Thyroid gland (tissue), 4 donors: ENCODE measurements around the gene PLPPR1. TPM values are rescaled to one million over a fixed set of nuclear protein-coding genes. Genes with fewer than 3 reads are reported as not detected.

Experiments
- DNase-seq, 2 donors: peaks; one replicate each; pipeline ENCODE4 v3.0.0-alpha.2; 2019
- H3K27ac ChIP-seq, 3 donors: fragments of 200-600 bp; sonication (generic); 1 replicate in 2 of 3; 2 replicates in 1 of 3; pipeline ENCODE4 v1.5.1; 2016 to 2019; ENCODE audit warnings: mild to moderate bottlenecking in 1 of 3, moderate library complexity in 1 of 3
- H3K27me3 ChIP-seq: fragments of 200-600 bp; sonication (generic); one replicate; pipeline ENCODE4 v1.5.1; 2019
- H3K36me3 ChIP-seq, 2 donors: fragments of 200-600 bp; sonication (generic); one replicate each; pipeline ENCODE4 v1.5.1; 2016 to 2019
- H3K4me1 ChIP-seq, 2 donors: fragments of 200-600 bp; sonication (generic); one replicate each; pipeline ENCODE4 v1.5.1; 2017 to 2019
- H3K4me3 ChIP-seq, 3 donors: fragments of 200-600 bp; sonication (generic); replicated peaks in 1 of 3; 1 replicate in 2 of 3; 2 replicates in 1 of 3; pipeline ENCODE4 v1.5.1; 2016; ENCODE audit warnings: mild to moderate bottlenecking in 1 of 3
- H3K9me3 ChIP-seq: fragments of 200-600 bp; sonication (generic); one replicate; pipeline ENCODE4 v1.5.1; 2017
- CTCF ChIP-seq, 6 experiments: fragments of 200-600 bp in 3 of 6; fragments of 450-650 bp in 3 of 6; sonication (generic) in 3 of 6; IDR thresholded peaks; one replicate each; pipeline ENCODE4 v1.5.1; 2016 to 2019; ENCODE audit warnings: antibody characterized with exemption in 6 of 6, mild to moderate bottlenecking in 2 of 6, inconsistent platforms in 1 of 6, moderate library complexity in 1 of 6
- POLR2A ChIP-seq, 2 donors: fragments of 450-650 bp; IDR thresholded peaks; one replicate each; pipeline ENCODE4 v1.6.1; 2017; ENCODE audit warnings: antibody characterized with exemption in 2 of 2, mild to moderate bottlenecking in 2 of 2, moderate library complexity in 1 of 2
- WGBS, 2 donors: methylation state at CpG; one replicate each; pipeline ENCODE4 v1.1.5; 2017; 5-methylcytosine and 5-hydroxymethylcytosine counted together
- intact Hi-C: fragments of 100-400 bp; cut with DNase I; formaldehyde crosslinking; loops from one replicate; pipeline ENCODE4 v1.15.1; 2023
- total RNA-seq, 4 donors: library from RNA; depleted of rRNA; stranded (reverse); fragments of >200 nt; gene quantifications; one replicate each; pipeline ENCODE4 v1.2.3, GENCODE V29; 2016

Gene PLPPR1
- total RNA-seq, 4 donors from 2014 or later = 0.22 to 0.24 TPM; not detected in 2

GRCh38 chr9:101264727-101265126 lies 236.2 kb downstream of the PLPPR1 start:
- TF ChIP-seq POLR2A (IDR thresholded peaks at IDR 0.05) (no peak), CTCF (IDR thresholded peaks at IDR 0.05) (no peak)
- Histone ChIP-seq H3K9me3 (no peaks in the 10 kb centered on the region), H3K4me1 (no peaks in the 10 kb centered on the region), H3K36me3 (no peaks in the 10 kb centered on the region), H3K27ac (no peak overlapping the region), H3K27me3 (no peaks in the 10 kb centered on the region), H3K4me3 (no peak overlapping the region)
- DNase-seq = no peak
- intact Hi-C loops = no loop called here

- H3K9me3 ChIP-seq = no peaks in the 10 kb centered on the region
- intact Hi-C loops = no loop called here
- no peaks in the 10 kb centered on the region for H3K27me3 ChIP-seq
- DNase-seq = no peak
- H3K27ac ChIP-seq = no peak overlapping the region
- no peaks in the 10 kb centered on the region for H3K36me3 ChIP-seq
- no peaks in the 10 kb centered on the region for H3K4me1 ChIP-seq
- H3K4me3 ChIP-seq = no peak overlapping the region
- TF ChIP-seq CTCF (IDR thresholded peaks at IDR 0.05) (no peak), POLR2A (IDR thresholded peaks at IDR 0.05) (no peak)
These were observed 236.7 kb downstream of the PLPPR1 start for GRCh38 chr9:101265261-101265660.

GRCh38 chr9:101268426-101268825 lies 239.9 kb downstream of the PLPPR1 start:
- intact Hi-C loops = no loop called here
- WGBS, 2 donors = 87 to 93% methylated on average over 1 of the region's 1 CpG
- TF ChIP-seq CTCF (IDR thresholded peaks at IDR 0.05) = no peak
- no peak for TF ChIP-seq POLR2A (IDR thresholded peaks at IDR 0.05)
- no peak overlapping the region for H3K4me3 ChIP-seq
- no peaks in the 10 kb centered on the region for H3K36me3 ChIP-seq
- DNase-seq = no peak
- no peaks in the 10 kb centered on the region for H3K4me1 ChIP-seq
- H3K9me3 ChIP-seq = no peaks in the 10 kb centered on the region
- H3K27ac ChIP-seq = no peak overlapping the region
- H3K27me3 ChIP-seq = no peaks in the 10 kb centered on the region

GRCh38 chr9:101269591-101270283 lies 241.2 kb downstream of the PLPPR1 start:
- no peak for DNase-seq
- WGBS, 2 donors = 79 to 86% methylated on average over 8 to 9 of the region's 9 CpGs
- Histone ChIP-seq H3K4me1 (no peaks in the 10 kb centered on the region), H3K4me3 (no peak overlapping the region), H3K27me3 (no peaks in the 10 kb centered on the region), H3K36me3 (no peaks in the 10 kb centered on the region), H3K9me3 (no peaks in the 10 kb centered on the region), H3K27ac (no peak overlapping the region)
- intact Hi-C loops = no loop called here
- TF ChIP-seq POLR2A (IDR thresholded peaks at IDR 0.05) (no peak), CTCF (IDR thresholded peaks at IDR 0.05) (no peak)

- TF ChIP-seq POLR2A (IDR thresholded peaks at IDR 0.05) = no peak
- no peak for TF ChIP-seq CTCF (IDR thresholded peaks at IDR 0.05)
- no peaks in the 10 kb centered on the region for H3K9me3 ChIP-seq
- no peak overlapping the region for H3K27ac ChIP-seq
- no peaks in the 10 kb centered on the region for H3K36me3 ChIP-seq
- WGBS, 2 donors = 53 to 59% methylated on average over 2 of the region's 2 CpGs
- DNase-seq = no peak
- H3K4me1 ChIP-seq = no peaks in the 10 kb centered on the region
- H3K4me3 ChIP-seq = no peak overlapping the region
- H3K27me3 ChIP-seq = no peaks in the 10 kb centered on the region
- intact Hi-C loops = no loop called here
These were observed 241.8 kb downstream of the PLPPR1 start for GRCh38 chr9:101270302-101270701.
